Activated T-cell treated with anti-CD3 and anti-CD28 coated beads for 4 hours (primary cell): ENCODE data around the gene CCDC158.
"Not testable (repeated sequence)": the region's sequence is repeated elsewhere in the genome, so short reads cannot be mapped to it uniquely, and the experiment has no call there.

Experiments used
- DNase-seq: peaks from one replicate; pipeline ENCODE4 v3.0.0-alpha.2; 2020

The CCDC158 gene

GRCh38 chr4:76420762-76421581 is at the start of gene CCDC158:
Gene CCDC158, minus strand, starts transcription at chr4:76421141. Its CDS starts 17,934 bp downstream, at chr4:76403207.
- DNase-seq = no peak

- no peak for DNase-seq
Observed at GRCh38 chr4:76470532-76470931, 49.6 kb upstream of the CCDC158 start.

GRCh38 chr4:76470064-76470463 is 49.1 kb upstream of the CCDC158 start:
- DNase-seq = no peak

DNA sequence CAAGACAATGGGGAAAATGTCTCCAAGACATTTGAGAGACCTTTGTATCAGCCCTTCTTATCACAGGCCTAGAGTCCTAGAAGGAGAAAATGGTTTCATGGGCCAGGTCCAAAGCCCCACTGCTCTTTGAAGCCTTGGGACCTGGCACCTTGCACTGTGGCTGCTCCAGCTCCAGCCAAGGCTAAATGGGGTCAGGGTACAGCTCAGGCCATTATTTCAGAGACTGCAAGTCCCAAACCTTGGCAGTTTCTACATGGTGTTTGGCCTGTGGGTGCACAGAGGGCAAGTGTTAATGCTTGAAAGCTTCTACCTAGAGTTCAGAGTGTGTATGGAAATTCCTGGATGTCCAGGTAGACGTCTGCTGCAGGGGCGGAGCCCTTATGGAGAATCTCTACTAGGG is 42.6 kb upstream of the CCDC158 start:
- DNase-seq = no peak

DNA sequence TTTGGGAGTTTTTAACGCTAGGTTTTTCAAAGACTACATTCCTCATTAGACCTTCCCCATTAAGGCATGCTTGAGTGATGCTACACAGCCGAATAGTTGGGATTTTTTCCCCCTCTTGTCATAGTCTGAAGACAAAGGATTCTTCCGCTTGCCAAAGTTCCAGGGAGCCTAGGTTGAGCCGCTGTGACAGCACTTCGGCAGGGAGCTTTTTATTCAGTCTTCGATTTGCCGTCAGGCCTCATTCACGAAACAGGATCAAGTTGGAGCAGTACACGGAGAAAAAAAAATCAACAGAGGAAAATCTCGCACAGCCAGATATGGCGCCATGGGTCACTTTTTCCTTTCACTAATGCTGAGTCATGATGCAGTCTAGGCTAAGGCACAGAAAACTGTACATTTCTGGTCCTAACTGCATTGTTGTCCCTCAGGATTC is 38.4 kb upstream of the CCDC158 start:
- no peak for DNase-seq

DNA sequence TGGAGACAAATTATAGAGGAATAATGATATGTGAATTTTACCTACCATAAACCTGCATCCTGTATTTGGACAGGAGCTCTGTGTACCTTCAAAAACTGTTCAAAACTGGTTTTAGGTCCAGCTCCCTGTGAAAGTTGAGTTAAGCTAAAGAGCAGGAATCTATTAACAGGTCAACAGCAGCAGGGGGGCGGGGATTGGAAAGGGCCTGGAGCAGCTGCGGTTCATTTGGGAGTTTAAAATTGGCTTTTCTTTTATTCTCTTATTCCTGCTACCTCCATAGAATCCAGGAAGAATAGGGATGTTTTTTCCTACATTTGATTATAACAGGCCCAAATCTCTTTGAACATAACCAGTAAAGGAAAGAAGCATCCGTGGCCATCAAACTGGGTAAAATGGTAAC is 37.9 kb upstream of the CCDC158 start:
- no peak for DNase-seq

- DNase-seq = no peak
Observed at GRCh38 chr4:76458297-76458696, 37.4 kb upstream of the CCDC158 start.

DNA sequence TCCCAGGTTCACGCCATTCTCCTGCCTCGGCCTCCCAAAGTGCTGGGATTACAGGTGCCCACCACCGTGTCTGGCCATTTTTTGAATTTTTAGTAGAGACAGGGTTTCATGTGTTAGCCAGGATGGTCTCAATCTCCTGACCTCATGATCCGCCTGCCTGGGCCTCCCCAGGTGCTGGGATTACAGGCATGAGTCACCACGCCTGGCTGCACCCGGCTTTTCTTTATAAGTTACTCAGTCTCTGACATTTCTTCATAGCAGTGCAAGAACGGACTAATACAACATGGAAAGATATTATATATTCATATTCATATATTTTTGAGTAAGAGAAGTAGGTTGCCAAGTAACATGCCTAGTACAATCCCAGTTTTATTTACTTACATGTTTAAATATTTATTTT is 36.9 kb upstream of the CCDC158 start:
- no peak for DNase-seq

DNA sequence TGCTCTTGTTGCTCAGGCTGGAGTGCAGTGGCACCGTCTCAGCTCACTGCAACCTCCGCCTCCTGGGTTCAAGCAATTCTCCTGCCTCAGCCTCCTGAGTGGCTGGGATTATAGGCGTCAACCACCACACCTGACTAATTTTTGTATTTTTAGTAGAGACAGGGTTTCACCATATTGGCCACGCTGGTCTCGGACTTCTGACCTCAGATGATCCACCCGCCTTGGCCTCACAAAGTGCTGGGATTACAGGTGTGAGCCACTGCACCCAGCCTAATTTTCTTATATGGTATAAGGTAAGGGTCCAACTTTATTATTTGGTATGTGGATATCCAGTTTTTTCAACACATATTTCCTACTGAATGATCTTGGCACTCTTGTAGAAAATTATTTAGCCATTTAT is 33.1 kb upstream of the CCDC158 start:
- DNase-seq = not testable (repeated sequence)

DNA sequence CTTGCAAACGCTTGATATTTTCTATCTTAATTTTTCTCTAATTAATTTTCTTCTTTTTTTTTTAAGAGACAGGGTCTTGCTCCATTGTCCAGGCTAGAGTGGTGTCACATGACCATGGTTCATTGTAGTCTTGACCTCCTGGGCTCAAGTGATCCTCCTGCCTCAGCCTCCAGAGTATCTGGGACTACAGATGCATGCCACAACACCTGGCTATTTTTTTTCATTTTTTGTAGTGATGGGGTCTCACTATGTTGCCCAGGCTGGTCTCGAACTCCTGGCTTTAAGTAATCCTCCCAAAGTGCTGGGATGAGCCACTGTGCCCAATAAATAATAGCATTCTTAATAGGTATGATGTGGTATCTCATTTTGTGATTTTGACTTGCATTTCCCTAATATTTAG is 32.3 kb upstream of the CCDC158 start:
- DNase-seq = no peak

DNA sequence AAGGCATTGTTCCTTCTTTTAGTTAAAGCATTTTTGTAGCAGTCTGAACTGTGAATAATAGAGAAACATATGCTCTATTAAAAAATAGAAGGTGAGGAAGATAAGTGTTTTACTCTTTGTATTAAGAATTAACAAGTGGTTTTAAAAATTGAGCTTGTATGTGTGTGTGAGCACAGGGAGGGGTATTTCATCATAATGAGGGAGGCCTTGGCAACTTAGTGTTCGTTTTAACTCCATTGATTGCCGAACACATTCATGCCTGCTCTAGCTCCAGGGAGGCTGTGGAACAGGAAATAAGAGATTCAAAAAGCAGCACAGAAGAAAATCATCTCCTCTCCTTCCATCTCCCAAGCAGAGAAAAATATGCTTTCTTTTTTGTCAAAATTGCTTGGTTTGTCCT is 28.9 kb upstream of the CCDC158 start:
- no peak for DNase-seq

DNA sequence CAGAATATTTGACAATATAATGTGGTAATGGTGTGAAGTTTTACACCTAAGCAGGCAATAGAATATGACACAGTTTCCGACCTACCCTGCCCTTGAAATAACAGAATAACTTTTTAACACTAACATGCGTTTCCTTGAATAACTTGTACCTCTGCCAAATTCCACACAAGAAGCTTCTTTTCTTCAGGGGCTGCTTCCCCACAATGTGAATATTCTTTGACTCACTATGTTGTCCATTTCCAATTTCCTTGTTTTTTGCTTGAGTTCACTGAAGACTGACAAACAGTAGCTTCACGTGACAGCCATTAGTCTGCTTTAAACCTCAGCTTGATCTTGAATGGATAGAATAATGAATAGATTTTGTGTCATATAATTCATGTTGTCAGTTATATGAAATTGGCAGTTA is 28.4 kb upstream of the CCDC158 start:
- no peak for DNase-seq

DNA sequence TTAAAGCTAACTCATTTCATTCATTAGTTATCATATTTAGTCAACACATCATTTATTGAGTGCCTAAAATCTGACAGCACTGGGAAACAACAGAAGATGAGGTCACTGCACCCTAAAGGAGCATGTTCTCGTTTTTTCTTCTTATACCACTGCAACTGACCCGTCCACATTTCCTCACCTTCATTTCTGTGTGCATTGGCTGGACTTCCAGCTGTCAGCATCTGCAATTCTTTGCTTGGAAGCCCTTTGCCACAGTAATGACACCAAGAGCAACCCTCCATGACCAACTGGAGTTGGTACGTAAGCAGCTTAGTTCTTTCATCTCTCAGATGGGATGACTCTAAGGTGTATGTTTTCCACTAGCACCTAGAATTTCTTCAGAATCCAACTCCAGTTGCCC is 27.3 kb upstream of the CCDC158 start:
- no peak for DNase-seq

GRCh38 chr4:76447393-76447851 is 26.5 kb upstream of the CCDC158 start:
- no peak for DNase-seq

- DNase-seq = no peak
Observed at GRCh38 chr4:76445911-76446310, 25.0 kb upstream of the CCDC158 start.

- no peak for DNase-seq
Observed at GRCh38 chr4:76443376-76443775, 22.4 kb upstream of the CCDC158 start.

- DNase-seq = no peak
Observed at GRCh38 chr4:76442807-76443206, 21.9 kb upstream of the CCDC158 start.

DNA sequence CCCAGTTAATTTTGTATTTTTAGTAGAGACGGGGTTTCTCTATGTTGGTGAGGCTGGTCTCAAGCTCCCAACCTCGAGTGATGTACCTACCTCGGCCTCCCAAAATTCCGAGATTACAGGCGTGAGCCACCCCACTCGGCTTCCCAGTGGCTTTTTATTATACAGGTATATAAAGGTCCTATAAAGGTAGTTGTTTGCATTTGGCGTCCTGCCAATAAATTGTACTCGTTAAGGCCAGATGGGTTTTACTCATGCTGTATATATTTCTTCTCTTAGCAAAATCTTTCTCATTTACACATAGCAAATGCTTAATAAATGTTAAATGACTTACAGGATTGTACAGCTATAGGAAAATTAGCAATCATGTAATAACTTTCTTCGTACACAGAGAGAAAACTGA is 20.9 kb upstream of the CCDC158 start:
- no peak for DNase-seq

DNA sequence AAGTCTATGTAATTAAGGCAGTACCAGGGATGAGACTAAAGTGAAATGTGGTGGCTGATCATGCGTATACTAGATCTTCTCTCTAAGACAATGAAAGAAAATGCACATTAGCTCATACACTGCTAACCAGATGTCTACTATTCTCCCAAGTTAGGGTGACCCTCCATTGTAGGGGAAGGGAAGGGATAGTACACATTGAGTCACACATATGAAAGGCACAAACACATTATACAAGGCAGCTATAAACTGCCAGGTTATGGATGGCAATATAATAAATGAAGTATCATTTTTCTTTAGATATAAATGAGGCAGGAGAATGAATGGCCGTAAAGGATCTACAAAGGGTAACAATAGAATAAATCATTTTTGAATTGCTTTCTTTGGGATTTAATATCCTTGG is 18.6 kb upstream of the CCDC158 start:
- DNase-seq = no peak

GRCh38 chr4:76435528-76436319 is 14.8 kb upstream of the CCDC158 start:
- no peak for DNase-seq

- DNase-seq = no peak
Observed at GRCh38 chr4:76434901-76435527, 14.1 kb upstream of the CCDC158 start, which contains the start of gene SHROOM3. Gene SHROOM3, plus strand, starts transcription at chr4:76435229. Its CDS starts 824 bp downstream, at chr4:76436053.

- DNase-seq = no peak
Observed at GRCh38 chr4:76430519-76431388, 9.8 kb upstream of the CCDC158 start.
